ENCODE data around the gene CDH11.

The CDH11 gene

DNA sequence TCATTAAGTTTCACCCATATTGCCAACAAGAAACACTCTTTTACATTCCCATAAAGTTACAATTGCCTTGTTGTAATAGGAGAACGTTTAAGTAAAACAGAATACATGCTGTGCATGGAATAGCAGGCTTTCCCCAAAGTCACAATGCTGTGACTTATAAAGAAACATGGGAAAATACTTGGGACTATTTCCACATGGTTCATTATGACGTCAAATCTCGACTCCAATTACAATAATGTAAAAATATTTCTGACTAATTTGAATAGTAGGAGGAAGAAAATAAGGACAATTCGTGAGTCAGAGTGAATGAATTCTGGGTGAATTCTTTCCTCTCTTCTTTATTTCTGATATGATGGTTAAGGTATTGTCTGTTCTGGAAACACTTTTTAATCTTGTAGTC is 52.8 kb downstream of the CDH11 start:
- no peak for DNase-seq

- no peak for DNase-seq
These were observed 53.6 kb downstream of the CDH11 start for GRCh38 chr16:65068151-65068740.

DNA sequence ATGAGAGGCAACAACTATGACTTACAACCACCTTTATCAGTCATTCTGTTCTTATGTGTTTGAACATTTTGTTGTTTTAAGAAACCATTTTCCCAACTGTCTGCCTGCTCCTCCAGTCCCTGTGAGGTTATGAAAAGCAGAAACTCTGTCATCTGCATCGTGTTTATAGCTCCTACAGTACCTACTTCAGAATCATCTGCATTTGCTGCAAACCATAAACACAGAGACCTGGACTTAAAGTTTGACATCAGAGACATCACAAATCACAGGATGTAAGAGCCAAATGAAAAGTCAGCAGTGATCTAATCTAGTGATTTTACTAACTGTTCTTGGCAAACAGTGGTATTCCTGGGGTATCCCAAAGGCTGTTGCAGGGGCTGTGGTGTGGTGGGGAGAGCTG is 55.2 kb downstream of the CDH11 start:
- no peak for DNase-seq

DNA sequence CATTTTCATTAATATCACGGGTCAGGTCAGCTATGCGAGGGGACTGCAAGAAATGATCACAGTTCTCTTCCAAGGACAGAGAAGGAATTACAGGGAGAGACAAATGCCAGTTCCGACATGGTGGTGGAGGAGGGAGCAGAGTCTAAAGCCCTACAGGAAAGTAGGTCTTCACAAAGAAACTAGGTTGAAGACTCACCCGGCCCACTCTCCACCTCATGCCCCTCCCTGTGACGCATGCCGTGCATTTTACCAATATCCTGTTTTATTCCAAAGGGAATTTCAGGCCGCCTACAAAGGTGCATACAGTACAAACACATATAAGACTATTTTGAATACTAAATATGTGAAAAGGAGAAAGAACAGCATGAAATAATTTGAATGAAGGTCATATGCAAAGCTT is 56.8 kb downstream of the CDH11 start:
- DNase-seq: no peak

- no peak for DNase-seq
These were observed 57.7 kb downstream of the CDH11 start for GRCh38 chr16:65064131-65064530.

GRCh38 chr16:65062736-65063583 is 58.9 kb downstream of the CDH11 start:
- no peak for DNase-seq

DNA sequence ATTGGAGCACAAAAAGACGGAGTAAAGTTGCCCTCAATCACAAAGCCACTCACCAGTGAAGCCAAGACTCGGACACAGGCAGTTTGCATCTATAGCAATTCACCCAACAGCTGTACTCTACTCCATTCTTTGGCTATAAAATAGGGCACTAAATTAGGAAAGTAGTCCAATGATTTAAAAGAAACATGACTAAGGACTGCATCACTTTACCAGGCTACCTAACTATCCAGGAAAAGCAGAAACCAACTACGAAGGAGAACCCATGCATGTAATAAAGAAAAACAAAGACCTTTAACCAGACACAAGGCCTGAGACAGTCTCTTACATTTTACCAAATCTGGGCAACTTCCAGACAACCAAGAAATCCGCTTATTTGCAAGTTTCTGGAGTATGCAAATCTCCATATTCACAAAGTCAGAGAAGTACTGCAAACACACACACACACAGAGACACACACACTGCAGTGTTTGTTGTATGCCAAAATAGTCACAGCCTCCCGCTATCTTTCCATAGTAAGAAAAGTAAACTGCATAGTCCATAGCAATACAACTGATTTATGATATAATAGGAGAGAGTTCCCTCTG is 59.8 kb downstream of the CDH11 start:
- no peak for DNase-seq

DNA sequence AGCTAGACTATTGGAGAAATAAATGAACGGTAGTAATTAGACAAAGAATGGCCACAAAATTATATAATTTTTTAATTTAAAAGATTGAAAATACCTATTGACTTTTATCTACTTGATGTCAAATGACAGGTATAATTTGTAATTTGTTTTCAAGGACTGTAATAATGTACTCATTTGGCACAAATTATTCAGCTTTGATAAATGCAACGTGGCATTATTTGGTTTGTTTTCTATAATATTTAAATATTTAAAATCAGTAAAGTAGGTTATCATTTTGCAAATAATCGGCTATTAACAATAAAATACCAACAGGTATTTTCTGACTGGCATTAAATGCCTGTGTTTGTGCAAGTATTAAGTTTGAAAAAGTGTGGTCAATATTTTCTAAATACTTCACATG is 60.6 kb downstream of the CDH11 start:
- DNase-seq: no peak

DNA sequence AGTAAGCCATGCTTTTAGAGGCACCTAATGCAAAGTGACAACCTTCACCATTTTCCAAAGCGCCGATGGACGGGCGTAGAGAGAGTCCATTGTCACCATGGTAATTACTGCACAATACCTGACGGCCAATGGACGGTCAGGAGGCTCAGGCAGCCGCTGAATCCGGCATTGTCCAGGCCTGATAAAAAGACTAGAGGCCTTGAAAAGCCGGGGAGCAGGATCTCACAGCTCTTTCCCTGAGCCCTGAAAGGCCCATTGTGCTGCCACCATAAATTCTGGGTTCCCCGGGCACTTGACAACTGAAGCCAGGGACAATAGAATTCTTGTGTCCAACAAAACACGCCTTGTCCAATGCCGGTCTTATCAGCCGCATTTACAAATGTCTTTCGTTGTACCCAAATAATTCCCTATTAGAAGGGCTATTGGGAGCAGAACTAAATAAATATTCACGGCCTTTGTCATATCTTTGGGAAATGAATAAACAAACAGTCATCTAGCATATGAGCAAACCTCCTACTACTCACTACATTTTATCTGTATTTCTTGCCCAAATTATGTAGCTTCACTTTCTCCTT is 62.4 kb downstream of the CDH11 start:
- DNase-seq: no peak

DNA sequence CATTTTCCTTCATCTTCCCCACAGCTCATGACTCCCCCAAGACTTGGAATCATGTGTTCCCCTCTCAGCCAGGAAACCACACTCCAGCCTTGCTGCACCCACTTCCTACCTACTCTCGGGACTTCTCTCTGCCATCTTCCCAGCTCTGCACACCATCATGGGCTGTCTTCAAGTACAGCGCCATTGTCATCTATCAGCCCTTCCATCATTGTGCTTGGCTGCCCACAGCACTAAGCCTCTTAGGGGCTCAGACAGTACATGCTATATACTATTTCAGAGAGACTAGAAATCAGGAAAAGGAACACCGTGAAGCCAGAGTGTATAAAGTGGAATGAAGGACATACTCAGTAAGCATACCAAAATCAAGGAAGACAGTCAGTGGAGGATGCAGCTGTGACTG is 64.7 kb downstream of the CDH11 start:
- DNase-seq: no peak

DNA sequence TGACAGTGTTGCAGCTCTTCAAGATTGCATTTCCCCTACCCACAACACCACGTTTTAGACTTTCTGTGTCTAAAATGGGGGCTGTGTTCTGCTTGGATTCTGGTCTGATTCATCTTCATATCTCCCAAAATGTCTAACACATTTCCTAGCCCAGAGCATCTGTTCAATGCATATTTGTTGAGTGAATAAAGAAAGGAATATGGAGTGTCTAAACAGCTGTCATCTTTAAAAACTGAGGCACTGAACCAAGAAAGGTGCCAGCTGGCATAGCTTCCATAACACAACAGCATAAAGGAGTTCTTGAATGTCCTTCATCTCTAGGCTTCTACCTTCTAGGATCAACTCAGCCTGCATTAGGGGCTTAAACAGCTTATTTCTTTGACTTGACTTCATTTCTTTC is 67.4 kb downstream of the CDH11 start:
- DNase-seq: no peak

DNA sequence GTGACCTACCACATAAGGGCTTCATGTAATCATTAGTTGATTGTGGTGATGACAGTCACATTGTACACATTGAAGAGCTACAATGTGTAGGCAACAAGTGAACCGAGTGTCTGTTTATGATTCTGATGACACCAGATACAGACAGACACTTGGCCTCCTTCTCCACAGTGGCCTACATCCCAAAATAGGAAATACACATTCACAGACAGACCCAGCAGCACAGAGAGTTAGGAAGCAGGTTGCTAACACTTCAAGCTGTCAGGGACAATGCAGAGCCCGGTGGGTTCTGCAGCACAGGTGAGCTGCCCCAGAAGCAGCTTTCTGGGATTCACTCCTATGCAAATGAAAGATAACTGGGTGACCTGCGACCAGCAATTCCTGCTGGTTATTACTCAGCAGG is 72.2 kb downstream of the CDH11 start:
- DNase-seq: no peak

DNA sequence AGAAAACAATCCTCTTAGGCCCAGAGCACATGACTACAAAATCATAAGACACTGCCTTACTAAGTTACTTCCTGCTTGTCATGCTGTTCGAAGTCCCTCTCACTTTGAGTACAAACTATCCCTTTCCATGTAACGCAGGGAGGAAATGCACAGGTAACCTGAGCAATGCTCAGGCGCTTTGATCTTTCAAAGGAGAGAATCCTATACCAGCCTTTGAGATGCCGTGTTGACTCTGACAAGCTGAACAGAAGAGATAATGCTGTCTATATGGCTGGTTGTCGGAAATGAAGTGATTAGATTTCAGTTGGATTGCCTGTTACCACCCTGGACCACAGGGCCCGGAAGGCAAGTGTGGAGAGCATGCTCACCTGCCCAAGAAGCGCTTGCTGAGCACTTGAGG is 75.9 kb downstream of the CDH11 start:
- no peak for DNase-seq

GRCh38 chr16:65044873-65045272 is 77.0 kb downstream of the CDH11 start:
- no peak for DNase-seq

GRCh38 chr16:65044026-65044425 is 77.8 kb downstream of the CDH11 start:
- no peak for DNase-seq

DNA sequence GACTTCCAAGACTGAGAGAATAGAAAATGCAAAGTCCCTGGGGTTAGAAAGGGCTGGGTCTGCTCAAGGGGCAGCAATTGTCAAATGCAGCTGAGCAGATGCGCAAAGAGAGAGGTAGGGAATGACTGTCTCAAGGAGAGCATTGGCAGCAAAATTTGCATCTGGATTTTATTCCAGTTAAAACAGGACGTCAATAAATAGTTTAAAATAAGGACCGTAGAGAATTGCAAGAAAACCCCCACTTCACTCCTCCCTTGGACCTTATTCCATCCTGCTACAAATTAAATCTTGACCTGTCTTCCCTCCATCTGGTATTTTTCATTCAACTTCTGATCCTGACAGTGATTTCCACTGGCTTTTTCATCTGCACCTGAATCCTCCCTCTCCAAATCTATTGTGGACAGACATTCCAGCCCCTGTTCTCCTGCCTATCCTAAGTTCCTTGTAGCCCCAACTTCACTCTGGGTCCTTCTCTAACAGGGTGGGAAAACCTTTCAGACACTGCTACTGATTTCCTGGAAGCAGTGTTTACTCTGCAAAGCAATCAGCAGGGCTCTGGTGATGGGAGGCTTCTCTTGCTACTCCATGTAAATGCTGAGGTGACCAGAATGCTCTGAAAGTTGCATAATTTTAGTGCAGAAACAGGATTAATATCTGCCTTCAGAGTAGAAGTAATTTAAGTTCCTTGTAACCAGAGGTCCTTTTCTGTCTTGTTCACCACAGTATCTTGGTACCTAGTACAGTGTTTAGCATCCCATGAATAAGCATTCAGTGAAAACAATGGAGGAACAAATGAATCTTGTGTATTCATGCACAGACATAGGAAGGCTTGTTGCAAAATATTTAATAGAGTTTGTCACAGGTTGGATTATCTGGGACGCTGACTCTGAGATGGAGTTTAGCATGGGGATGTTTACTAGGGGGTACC is 79.2 kb downstream of the CDH11 start:
- no peak for DNase-seq

- no peak for DNase-seq
These were observed 80.2 kb downstream of the CDH11 start for GRCh38 chr16:65041667-65042066.

DNA sequence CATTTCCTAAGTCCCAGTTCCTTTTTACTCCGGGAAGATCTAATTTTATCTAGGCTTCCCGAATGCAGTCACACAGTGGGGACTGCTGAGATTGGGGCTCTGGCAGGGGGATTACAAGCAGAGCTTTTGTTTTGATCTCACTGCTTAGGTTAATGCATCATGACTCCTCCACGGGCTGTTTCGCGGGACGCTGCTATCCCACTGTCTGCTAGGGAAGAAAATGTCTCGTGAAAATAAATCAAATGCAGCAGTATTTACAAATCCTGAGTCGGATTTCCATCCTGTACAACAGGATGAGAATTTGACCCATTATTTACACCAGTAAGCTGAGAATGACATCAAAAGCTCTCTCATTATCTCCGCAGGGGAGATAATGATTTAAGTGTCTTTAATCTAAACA is 83.8 kb downstream of the CDH11 start:
- DNase-seq: no peak

DNA sequence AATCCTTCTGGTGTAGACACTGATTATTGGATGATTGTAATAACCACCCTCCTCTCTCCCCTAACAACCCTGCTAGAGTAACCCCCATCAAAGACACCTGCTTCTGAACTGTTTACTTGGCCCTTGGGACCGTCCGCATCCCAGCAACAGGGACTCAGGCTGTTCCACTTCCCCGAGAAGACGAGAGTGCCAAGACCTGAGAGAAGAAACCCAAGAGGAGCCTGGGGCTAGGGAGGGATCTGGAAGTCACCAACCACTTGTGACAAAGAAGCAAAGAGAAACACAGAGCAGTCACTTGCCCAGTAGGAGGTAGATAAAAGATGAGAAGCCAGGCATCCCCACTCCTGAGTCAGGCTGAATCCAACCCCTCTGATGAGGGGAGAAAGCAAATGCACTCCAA is 84.3 kb downstream of the CDH11 start:
- no peak for DNase-seq

GRCh38 chr16:65034915-65035314 is 86.9 kb downstream of the CDH11 start:
- no peak for DNase-seq

- no peak for DNase-seq
These were observed 89.5 kb downstream of the CDH11 start for GRCh38 chr16:65032387-65032786.

GRCh38 chr16:65024767-65025178 is 97.1 kb downstream of the CDH11 start:
- no peak for DNase-seq

DNA sequence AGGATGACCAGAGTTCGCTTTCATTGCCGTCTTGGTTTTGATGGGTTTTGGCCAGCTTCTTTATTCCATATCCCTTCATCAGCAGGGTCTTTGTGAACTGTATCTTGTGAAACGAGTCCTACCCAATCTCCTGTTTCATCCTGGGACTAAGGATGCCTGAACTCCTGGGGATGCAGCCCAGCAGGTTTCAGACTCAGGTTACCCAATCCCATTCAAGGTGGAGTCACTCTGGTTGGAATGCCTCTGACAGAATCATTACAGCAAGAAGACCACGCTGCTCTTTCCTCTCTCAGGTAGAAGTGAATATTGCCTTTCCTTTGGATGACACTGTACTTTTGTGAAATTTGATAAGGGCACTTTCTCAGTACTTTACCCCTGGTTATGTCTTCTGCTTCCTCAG is 98.1 kb downstream of the CDH11 start:
- DNase-seq: no peak
